Liver (tissue), 9 donors: ENCODE data around the gene MED14. TPM values are rescaled to one million over a fixed set of nuclear protein-coding genes. Genes with fewer than 3 reads are reported as not detected.
A peak's percentile ranks its signal among the peaks of the same experiment; 100 is the strongest.

Experiments used
- DNase-seq: peaks from one replicate; pipeline ENCODE4 v3.0.0-alpha.2; 2017; ENCODE audit warnings: low spot score
- H3K27ac ChIP-seq, 2 donors: one replicate each; pipeline ENCODE4 v1.7.0; 2013; ENCODE audit warnings: inconsistent platforms in 2 of 2, low read length in 2 of 2, control low read depth in 1 of 2, low read depth in 1 of 2, mild to moderate bottlenecking in 1 of 2
- H3K27me3 ChIP-seq, 4 donors: one replicate each; pipeline versions ENCODE4 v1.6.1 to v1.7.0; 2013; ENCODE audit warnings: low read length in 3 of 4, inconsistent platforms in 1 of 4, mild to moderate bottlenecking in 1 of 4, moderate library complexity in 1 of 4; ENCODE audit not compliant: control insufficient read depth in 4 of 4, insufficient read depth in 4 of 4
- H3K36me3 ChIP-seq, 4 donors: one replicate each; pipeline versions ENCODE4 v1.6.1 to v1.7.0; 2013; ENCODE audit warnings: low read length in 3 of 4, mild to moderate bottlenecking in 3 of 4, low read depth in 1 of 4, moderate library complexity in 1 of 4; ENCODE audit not compliant: control insufficient read depth in 4 of 4, insufficient read depth in 3 of 4
- H3K4me1 ChIP-seq, 4 donors: one replicate each; pipeline versions ENCODE4 v1.6.1 to v1.7.0; 2013; ENCODE audit warnings: low read length in 3 of 4, mild to moderate bottlenecking in 3 of 4, moderate library complexity in 1 of 4; ENCODE audit not compliant: control insufficient read depth in 4 of 4, insufficient read depth in 4 of 4
- H3K4me3 ChIP-seq, 3 donors: one replicate each; pipeline versions ENCODE4 v1.6.1 to v1.7.0; 2013; ENCODE audit warnings: low read length in 3 of 3, control low read depth in 1 of 3, low read depth in 1 of 3, mild to moderate bottlenecking in 1 of 3
- H3K9ac ChIP-seq, 2 donors: one replicate each; pipeline ENCODE4 v1.7.0; 2013; ENCODE audit warnings: low read length in 2 of 2, mild to moderate bottlenecking in 2 of 2, moderate library complexity in 2 of 2, control low read depth in 1 of 2, low read depth in 1 of 2
- H3K9me3 ChIP-seq, 4 donors: one replicate each; pipeline versions ENCODE4 v1.6.1 to v1.7.0; 2013; ENCODE audit warnings: low read length in 3 of 4; ENCODE audit not compliant: control insufficient read depth in 4 of 4
- EGR1 ChIP-seq, 2 donors: IDR thresholded peaks; 2 replicates each; pipeline ENCODE4 v1.6.1; 2016 to 2018; ENCODE audit warnings: antibody characterized with exemption in 2 of 2, low read depth in 2 of 2
- FOXA1 ChIP-seq: IDR thresholded peaks from 2 replicates; pipeline ENCODE4 v1.6.1; 2016; ENCODE audit warnings: antibody characterized with exemption
- FOXA2 ChIP-seq: IDR thresholded peaks from 2 replicates; pipeline ENCODE4 v1.6.1; 2016; ENCODE audit warnings: antibody characterized with exemption
- GABPA ChIP-seq, 2 donors: IDR thresholded peaks in 1 of 2; conservative IDR thresholded peaks in 1 of 2; 2 replicates each; pipeline ENCODE4 v1.6.1; 2016; ENCODE audit warnings: antibody characterized with exemption in 2 of 2, mild to moderate bottlenecking in 1 of 2, moderate library complexity in 1 of 2
- HNF4A ChIP-seq, 2 donors: conservative IDR thresholded peaks; 2 replicates each; pipeline ENCODE4 v1.6.1; 2016; ENCODE audit warnings: antibody characterized with exemption in 2 of 2, mild to moderate bottlenecking in 2 of 2
- HNF4G ChIP-seq: IDR thresholded peaks from 2 replicates; pipeline ENCODE4 v1.6.1; 2016; ENCODE audit warnings: antibody characterized with exemption
- JUND ChIP-seq, 2 donors: IDR thresholded peaks; 2 replicates each; pipeline ENCODE4 v1.6.1; 2016; ENCODE audit warnings: antibody characterized with exemption in 2 of 2
- MAX ChIP-seq: IDR thresholded peaks from 2 replicates; pipeline ENCODE4 v1.6.1; 2016; ENCODE audit warnings: antibody characterized with exemption
- NR2F2 ChIP-seq: IDR thresholded peaks from 2 replicates; pipeline ENCODE4 v1.6.1; 2016; ENCODE audit warnings: antibody characterized with exemption
- RAD21 ChIP-seq, 2 donors: IDR thresholded peaks; 2 replicates each; pipeline ENCODE4 v1.6.1; 2016; ENCODE audit warnings: antibody characterized with exemption in 2 of 2, mild to moderate bottlenecking in 2 of 2
- REST ChIP-seq: IDR thresholded peaks from 2 replicates; pipeline ENCODE4 v1.6.1; 2016; ENCODE audit warnings: antibody characterized with exemption, mild to moderate bottlenecking
- RXRA ChIP-seq, 2 donors: IDR thresholded peaks; 2 replicates each; pipeline ENCODE4 v1.6.1; 2017 to 2018; ENCODE audit warnings: antibody characterized with exemption in 2 of 2, mild to moderate bottlenecking in 1 of 2
- SP1 ChIP-seq: IDR thresholded peaks from 2 replicates; pipeline ENCODE4 v1.6.1; 2018; ENCODE audit warnings: antibody characterized with exemption, mild to moderate bottlenecking
- TAF1 ChIP-seq: conservative IDR thresholded peaks from 2 replicates; pipeline ENCODE4 v1.6.1; 2016; ENCODE audit warnings: antibody characterized with exemption, mild to moderate bottlenecking
- YY1 ChIP-seq: IDR thresholded peaks from 2 replicates; pipeline ENCODE4 v1.6.1; 2016; ENCODE audit warnings: antibody characterized with exemption, mild to moderate bottlenecking
- ZBTB33 ChIP-seq: IDR thresholded peaks from 2 replicates; pipeline ENCODE4 v1.6.1; 2016; ENCODE audit warnings: antibody characterized with exemption
- WGBS: extraction: QIAGEN DNeasy Blood & Tissue Kit; methylation state at CpG from one replicate; pipeline ENCODE4 v1.1.7; 2013; 5-methylcytosine and 5-hydroxymethylcytosine counted together
- polyA plus RNA-seq, 2 donors: library from polyadenylated mRNA; stranded (reverse) in 1 of 2; unstranded in 1 of 2; fragments of 200-250 nt in 1 of 2; fragments of >200 nt in 1 of 2; fragmentation: Nextera tagmentation in 1 of 2; extraction: Ambion mirVana in 1 of 2; gene quantifications; one replicate each; pipeline versions ENCODE4 v1.2.1 to v1.2.3, GENCODE V29; 2013 to 2015
- total RNA-seq, 2 donors: library from RNA; depleted of rRNA; stranded (reverse); fragments of >200 nt; gene quantifications; one replicate each; pipeline ENCODE4 v1.2.3, GENCODE V29; 2014
- TF ChIP-seq, protein P1 (sequence below): IDR thresholded peaks from 2 replicates; pipeline ENCODE4 v1.6.1; 2016; ENCODE audit warnings: antibody characterized with exemption
- TF ChIP-seq, protein P2 (sequence below): fragments of 150-350 bp; IDR thresholded peaks from 2 replicates; pipeline ENCODE4 v1.5.1; 2017; ENCODE audit warnings: improper control_type of control experiment, low read depth, low read length; ENCODE audit not compliant: missing input control
- donor health status: healthy.
- donor health status: healthy.
- donor health status: healthy.
- donor health status: healthy.
- donor health status: healthy.

MED14 gene
- total and polyA plus RNA-seq, 4 donors: 5.5 to 20.1 (median 7.0) TPM

DNA sequence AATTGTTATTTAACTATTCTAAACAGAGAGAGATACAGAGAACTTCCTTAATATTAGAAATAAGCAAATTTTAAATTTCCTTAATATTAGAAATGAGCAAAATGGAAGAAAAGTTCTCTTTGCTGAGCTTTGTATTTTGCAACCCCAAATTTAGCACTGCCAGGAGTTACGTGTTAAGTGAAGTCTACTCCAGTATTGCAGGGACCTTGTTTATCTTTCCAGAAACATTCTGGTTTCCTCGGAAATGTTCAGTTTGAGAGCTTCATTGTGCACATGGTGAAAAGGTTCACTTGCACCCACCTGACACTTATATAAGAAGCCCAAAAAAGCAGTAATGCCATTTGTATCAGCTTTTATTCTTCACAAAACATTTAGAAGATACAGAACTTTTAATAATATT is 81.8 kb downstream of the MED14 start:
- peaks cover 0 to 4% (median 1%) of the 10 kb centered on the region in 4 donors for H3K4me1 ChIP-seq
- H3K27ac ChIP-seq: peak overlapping the region; percentile 8 to 56
- TF ChIP-seq RXRA (IDR thresholded peaks at IDR 0.05): peak; percentile 16 to 42
- TF ChIP-seq, protein P1, sequence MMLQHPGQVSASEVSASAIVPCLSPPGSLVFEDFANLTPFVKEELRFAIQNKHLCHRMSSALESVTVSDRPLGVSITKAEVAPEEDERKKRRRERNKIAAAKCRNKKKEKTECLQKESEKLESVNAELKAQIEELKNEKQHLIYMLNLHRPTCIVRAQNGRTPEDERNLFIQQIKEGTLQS: no peak
- peak; percentile 37 for TF ChIP-seq FOXA2
- no peak for TF ChIP-seq MAX
- no peak for TF ChIP-seq RAD21 (IDR thresholded peaks at IDR 0.05)
- peak; percentile 22 to 53 for TF ChIP-seq HNF4A (conservative IDR thresholded peaks at IDR 0.05)
- TF ChIP-seq FOXA1: peak; percentile 12
- TF ChIP-seq YY1: no peak
- TF ChIP-seq, protein P2, sequence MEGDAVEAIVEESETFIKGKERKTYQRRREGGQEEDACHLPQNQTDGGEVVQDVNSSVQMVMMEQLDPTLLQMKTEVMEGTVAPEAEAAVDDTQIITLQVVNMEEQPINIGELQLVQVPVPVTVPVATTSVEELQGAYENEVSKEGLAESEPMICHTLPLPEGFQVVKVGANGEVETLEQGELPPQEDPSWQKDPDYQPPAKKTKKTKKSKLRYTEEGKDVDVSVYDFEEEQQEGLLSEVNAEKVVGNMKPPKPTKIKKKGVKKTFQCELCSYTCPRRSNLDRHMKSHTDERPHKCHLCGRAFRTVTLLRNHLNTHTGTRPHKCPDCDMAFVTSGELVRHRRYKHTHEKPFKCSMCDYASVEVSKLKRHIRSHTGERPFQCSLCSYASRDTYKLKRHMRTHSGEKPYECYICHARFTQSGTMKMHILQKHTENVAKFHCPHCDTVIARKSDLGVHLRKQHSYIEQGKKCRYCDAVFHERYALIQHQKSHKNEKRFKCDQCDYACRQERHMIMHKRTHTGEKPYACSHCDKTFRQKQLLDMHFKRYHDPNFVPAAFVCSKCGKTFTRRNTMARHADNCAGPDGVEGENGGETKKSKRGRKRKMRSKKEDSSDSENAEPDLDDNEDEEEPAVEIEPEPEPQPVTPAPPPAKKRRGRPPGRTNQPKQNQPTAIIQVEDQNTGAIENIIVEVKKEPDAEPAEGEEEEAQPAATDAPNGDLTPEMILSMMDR: no peak
- no peak for TF ChIP-seq TAF1
- TF ChIP-seq EGR1 (IDR thresholded peaks at IDR 0.05; ENCODE audit: low read depth in 2 of 2): no peak
- no peak for TF ChIP-seq NR2F2
- TF ChIP-seq ZBTB33: no peak
- no peak for TF ChIP-seq SP1
- no peak for TF ChIP-seq GABPA (IDR thresholded peaks at IDR 0.05 in 1 of 2, conservative IDR thresholded peaks at IDR 0.05 in 1 of 2)
- no peak for TF ChIP-seq REST
- no peak for TF ChIP-seq HNF4G
- no peak for TF ChIP-seq JUND (IDR thresholded peaks at IDR 0.05)
- no peak for DNase-seq
- H3K9ac ChIP-seq: no peak overlapping the region
- 25% methylated on average over 2 of the region's 2 CpGs for WGBS
- H3K9me3 ChIP-seq: no peaks in the 10 kb centered on the region
- peaks cover 1 to 15% (median 10%) of the 10 kb centered on the region in 4 donors for H3K36me3 ChIP-seq
- no peak overlapping the region for H3K4me3 ChIP-seq
- H3K27me3 ChIP-seq: no peaks in the 10 kb centered on the region
